Right ventricle myocardium superior (tissue), 1 donor: ENCODE results near the gene GPAT3. TPM values are rescaled to one million over a fixed set of nuclear protein-coding genes. Genes with fewer than 3 reads are reported as not detected.
A peak's percentile ranks its signal among the peaks of the same experiment; 100 is the strongest.
"Not testable (repeated sequence)": the region's sequence is repeated elsewhere in the genome, so short reads cannot be mapped to it uniquely, and the experiment has no call there.

Experiments
- ATAC-seq: fragments of 200-7000 bp; cut with Tn5 transposase; one replicate; pipeline ENCODE4 v1.9.1; 2020; ENCODE audit warnings: mild to moderate bottlenecking; ENCODE audit not compliant: poor library complexity
- DNase-seq: peaks from one replicate; pipeline ENCODE4 v3.0.0-alpha.2; 2020
- intact Hi-C: fragments of 100-400 bp; cut with DNase I; formaldehyde crosslinking; loops from one replicate; pipeline ENCODE4 v1.11.2; 2022
- long read RNA-seq: library from polyadenylated mRNA; unstranded; transcript quantifications from one replicate; pipeline ENCODE4 v2.0.0, GENCODE V29; 2021
- total RNA-seq: library from RNA; stranded (reverse); fragmentation: NEBNext Ultra II Directional; extraction: Animal tissue kit (Norgen Biotek cat#: 25700); gene quantifications from one replicate; pipeline ENCODE4 v1.2.1, GENCODE V29; 2021
- donor health status: DM: no; HTN: yes; CAD: no; lungs with severe emphysema.

The GPAT3 gene
- 39.6 TPM for total RNA-seq
- long read RNA-seq, transcript GPAT3-201 (12 exons, 2,625 nt), result major isoform, 162 of 207 reads
- long read RNA-seq, transcript GPAT3-202 (13 exons, 2,631 nt), result minor isoform, 22 of 207 reads
- long read RNA-seq, partial matches to known transcripts, result 4 of 207 reads
- long read RNA-seq, other reads (novel, unspliced or antisense), result 19 of 207 reads

DNA sequence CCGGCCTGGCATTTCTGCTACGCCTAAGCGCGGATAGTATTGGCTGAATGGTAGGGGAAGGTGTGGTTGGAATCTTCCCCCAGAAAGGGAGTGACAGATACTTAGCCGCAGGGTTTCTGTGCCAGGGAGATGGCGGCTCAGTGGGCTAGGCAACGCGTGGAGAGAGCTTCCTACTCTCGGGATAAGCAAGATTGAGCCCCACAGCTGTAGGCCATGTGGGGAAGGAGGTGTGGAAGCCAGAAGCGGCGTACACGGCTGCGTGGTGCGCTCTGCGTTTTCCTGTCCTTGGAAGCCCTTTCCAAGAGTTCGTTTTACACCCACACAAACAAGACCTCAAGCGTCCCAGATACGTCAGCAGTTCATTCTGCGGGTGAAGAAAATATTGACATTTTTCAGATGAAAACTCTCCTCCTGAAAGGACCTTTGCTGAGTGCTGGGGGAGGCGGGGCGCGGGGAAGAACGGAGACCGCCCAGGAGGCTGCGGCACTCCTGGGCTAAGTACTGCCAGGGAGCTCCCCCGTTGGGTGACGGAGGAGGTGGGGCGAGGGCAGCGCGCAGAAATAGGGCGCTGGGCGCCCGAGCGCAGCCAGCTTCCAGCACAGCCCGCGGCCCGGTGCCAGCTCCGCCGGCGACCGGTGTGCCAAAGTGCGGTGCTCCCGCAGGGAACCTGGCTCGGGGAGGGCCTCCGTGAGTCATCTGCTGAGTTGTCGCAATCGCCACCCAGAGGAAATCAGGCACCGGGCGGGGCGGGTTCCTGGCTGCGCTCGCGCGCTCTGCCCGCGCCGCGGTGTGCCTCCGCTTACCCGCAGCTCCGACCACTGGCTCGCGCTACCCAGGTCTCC, at the start of gene GPAT3:
TSS of gene GPAT3 (plus strand) at position 589 of the 842 bp plus-strand sequence. CDS start 515 bp downstream, outside the sequence.
- intact Hi-C loops, result loop anchor here (5.0 kb wide), 1 partner anchor 97 kb away; no protein-coding TSS in a partner anchor
- DNase-seq, result peak; percentile 90
- peak; percentile 91 for ATAC-seq

GRCh38 chr4:83486457-83487129, 49.3 kb upstream of the GPAT3 start:
- DNase-seq (no peak), ATAC-seq (no peak)
- intact Hi-C loops, result no loop called here

DNA sequence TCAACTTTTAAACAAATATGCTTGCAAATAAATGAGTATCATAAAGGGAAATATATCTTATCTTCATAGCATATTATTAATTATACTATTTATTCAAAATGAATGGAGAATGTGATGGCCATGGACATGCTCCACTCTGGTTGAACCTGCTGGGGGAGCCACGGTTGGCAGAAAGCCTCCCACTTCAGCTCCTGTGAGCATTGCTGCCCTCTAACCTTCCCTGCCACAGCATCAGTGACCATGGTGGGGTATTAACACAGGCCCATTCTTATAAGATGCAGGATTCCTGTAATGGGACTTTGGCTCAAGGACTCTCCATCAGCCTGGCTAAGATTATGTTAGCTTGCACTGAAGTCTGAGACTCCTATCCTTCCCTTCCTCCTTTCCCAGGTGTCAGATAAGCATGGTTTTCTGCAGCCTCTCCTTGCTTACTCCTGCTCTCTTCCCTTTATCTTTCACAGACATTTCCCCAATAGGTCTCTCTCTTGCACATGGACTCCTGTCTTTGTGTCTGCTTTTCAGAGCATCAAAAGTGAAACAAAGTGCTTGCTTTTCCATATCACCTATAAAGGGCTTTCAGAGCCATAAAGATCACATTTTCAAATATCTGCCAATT, 46.1 kb upstream of the GPAT3 start:
- ATAC-seq, result no peak
- intact Hi-C loops, result no loop called here

DNA sequence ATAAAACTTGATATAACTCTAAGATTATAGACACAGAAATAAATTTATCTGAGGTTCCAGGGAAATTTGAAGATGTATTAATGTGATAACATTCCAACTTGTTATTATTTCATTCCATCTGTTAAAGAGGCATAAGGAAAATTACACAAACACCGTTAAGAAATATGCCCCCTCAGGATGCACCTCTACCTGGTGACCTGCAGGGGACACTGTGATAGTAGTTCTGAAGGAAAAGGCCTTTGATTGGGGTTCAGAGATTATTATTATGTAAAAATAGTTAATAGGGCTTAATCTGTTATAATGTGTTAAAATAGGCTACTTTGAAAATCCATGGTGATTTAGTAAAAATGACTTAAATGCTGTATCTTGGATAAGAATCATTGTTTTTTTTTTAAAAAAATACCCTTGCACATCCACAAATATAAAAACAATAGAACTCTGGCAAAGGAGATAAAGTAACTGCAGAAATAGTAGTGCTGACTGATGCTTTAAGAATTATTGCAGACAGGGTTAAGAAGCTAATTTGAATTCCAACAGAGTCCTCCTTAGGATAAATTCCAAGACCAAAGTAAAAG, 44.9 kb upstream of the GPAT3 start:
- ATAC-seq (no peak), DNase-seq (no peak)
- intact Hi-C loops, result no loop called here

More for the DNA sequence above, 46.1 kb upstream of the GPAT3 start:
- no peak for DNase-seq

DNA sequence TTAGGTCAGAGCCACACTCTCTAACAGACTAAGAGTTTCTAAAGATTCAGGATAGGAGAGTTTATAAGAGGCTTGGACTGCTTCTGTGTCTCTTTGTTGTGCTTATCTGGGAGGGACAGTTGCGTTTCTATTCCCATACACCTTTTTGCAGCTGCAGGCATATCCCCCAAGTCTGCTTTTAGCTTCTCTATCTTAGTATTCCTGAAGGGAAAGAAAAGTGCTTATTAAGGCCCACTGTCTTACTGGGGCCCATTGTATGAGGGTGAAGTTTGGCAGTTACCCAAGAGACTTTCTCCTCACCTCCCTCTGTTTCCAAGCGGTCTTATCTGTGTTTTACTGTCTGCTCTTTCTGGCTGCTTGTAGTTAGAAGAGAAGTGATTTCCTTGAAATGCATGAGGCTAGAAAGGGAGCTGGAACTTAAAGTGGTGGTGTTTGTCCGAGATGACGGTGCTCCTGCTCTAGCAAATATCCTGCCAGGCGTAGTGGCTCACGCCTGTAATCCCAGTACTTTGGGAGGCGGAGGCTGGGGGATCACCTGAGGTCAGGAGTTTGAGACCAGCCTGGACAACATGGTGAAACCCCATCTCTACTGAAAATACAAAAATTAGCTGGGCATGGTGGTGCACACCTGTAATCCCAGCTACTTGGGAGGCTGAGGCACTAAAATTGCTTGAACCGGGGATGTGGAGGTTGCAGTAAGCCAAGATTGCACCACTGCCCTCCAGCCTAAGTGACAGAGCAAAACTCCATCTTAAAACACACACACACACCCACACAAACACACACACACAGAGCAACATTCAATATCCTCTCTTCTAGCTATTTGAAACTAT, 39.6 kb upstream of the GPAT3 start:
- ATAC-seq, intact Hi-C loops, DNase-seq: not testable (repeated sequence)

DNA sequence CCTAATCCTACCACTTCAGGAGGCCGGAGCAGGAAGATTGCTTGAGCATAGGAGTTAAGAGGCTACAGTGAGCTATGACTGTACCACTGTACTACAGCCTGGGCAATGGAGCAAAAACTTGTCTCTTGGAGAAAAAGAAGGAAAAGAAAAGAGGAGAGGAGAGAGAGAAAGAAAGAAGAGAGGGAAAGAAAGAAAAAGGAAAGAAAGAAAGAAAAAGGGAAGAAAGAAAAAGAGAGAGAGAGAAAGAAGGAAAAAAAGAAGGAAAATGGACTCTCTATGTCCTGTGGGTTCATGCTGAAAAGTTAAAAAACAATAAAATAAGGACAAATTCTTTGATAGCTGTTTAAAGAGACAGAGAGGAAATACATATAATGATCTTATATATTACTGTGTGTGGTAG, 37.7 kb upstream of the GPAT3 start:
- no peak for ATAC-seq
- DNase-seq, result no peak
- intact Hi-C loops, result no loop called here

GRCh38 chr4:83501671-83502070, 34.2 kb upstream of the GPAT3 start:
- ATAC-seq, intact Hi-C loops, DNase-seq: not testable (repeated sequence)

GRCh38 chr4:83503974-83504373, 31.9 kb upstream of the GPAT3 start:
- DNase-seq (no peak), ATAC-seq (no peak)
- intact Hi-C loops, result no loop called here

- DNase-seq, result no peak
- no peak for ATAC-seq
- intact Hi-C loops, result no loop called here
Observed at GRCh38 chr4:83504503-83504902, 31.4 kb upstream of the GPAT3 start.

- DNase-seq (no peak), ATAC-seq (no peak)
- intact Hi-C loops, result loop anchor here (5.0 kb wide), 1 partner anchor 137 kb away; no protein-coding TSS in a partner anchor
Observed at GRCh38 chr4:83504996-83505395, 30.9 kb upstream of the GPAT3 start.

- ATAC-seq (peak; percentile 65), DNase-seq (peak; percentile 61)
- intact Hi-C loops, result loop anchor here (5.0 kb wide), 1 partner anchor 133 kb away; no protein-coding TSS in a partner anchor
Observed at GRCh38 chr4:83509156-83509585, 26.7 kb upstream of the GPAT3 start.

GRCh38 chr4:83510442-83510841, 25.5 kb upstream of the GPAT3 start:
- no peak for DNase-seq
- ATAC-seq, result no peak
- intact Hi-C loops, result no loop called here

GRCh38 chr4:83516042-83516772, 19.7 kb upstream of the GPAT3 start:
- DNase-seq, result no peak
- peak; percentile 43 for ATAC-seq
- intact Hi-C loops, result no loop called here

GRCh38 chr4:83522239-83522638, 13.7 kb upstream of the GPAT3 start:
- ATAC-seq (no peak), DNase-seq (no peak)
- intact Hi-C loops, result no loop called here

DNA sequence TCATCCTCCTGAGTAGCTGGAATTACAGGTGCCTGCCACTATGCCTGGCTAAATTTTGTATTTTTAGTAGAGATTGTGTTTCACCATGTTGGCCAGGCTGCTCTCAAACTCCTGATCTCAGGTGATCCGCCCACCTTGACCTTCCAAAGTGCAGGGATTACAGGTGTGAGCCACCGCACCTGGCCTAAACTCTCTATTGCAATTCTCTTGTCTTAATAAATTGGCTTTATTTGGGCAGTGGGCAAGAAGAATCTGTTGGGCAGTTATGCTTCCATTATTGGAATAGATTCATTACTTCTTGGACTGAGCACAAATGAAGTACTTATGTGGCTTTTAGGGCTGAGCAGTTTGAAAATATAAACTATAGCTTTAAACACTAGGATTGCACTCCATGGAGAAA, 8.2 kb upstream of the GPAT3 start:
- intact Hi-C loops, result no loop called here
- DNase-seq, result no peak
- no peak for ATAC-seq

- intact Hi-C loops, result loop anchor here (5.0 kb wide), 1 partner anchor 96 kb away; no protein-coding TSS in a partner anchor
- DNase-seq (no peak), ATAC-seq (peak; percentile 59)
Observed at GRCh38 chr4:83536362-83537272, 709 bp downstream of the GPAT3 start.
